ENCODE data around the gene KLRB1. TPM values are rescaled to one million over a fixed set of nuclear protein-coding genes. Genes with fewer than 3 reads are reported as not detected.
"Not testable (repeated sequence)": the region's sequence is repeated elsewhere in the genome, so short reads cannot be mapped to it uniquely, and the experiment has no call there.

The KLRB1 gene
- total and polyA plus RNA-seq, 4 donors = 0.53 to 1.2 (median 0.96) TPM

DNA sequence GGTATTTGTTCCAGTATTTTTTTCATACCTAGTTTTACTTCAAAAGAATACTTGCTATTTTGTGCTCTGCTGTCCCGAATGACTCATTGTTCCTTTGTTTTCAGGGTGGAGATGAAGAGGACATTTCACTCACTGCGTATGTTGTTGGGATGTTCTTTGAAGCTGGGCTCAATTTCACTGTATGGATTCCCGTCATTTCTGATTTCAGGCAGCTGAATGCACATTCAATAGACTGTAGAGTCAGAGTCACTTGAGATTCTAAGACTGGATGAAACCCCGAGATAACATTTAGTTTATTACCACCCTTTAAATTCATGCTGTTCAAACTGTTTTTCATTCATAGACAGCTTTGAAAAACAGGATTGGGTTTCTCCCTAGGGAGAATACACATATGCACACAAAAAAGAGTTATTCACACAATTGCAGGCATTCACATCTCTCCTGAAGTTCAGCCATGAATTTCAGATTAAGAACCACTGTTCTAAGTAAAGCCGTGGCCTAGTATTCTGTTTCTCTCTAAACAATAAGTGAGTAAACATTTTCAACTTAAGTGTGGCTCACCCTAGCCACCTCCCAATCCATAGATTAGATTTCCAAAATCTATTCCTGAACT, 44.8 kb downstream of the KLRB1 start:
- H3K4me3 ChIP-seq (ENCODE audit: low read depth in 1 of 3, low read length in 3 of 3); H3K4me1 ChIP-seq (ENCODE audit: control insufficient read depth in 4 of 4, insufficient read depth in 4 of 4, low read length in 3 of 4): not testable (repeated sequence)

GRCh38 chr12:9545489-9545888, 62.2 kb downstream of the KLRB1 start:
- H3K4me3 ChIP-seq (ENCODE audit: low read depth in 1 of 3, low read length in 3 of 3); H3K4me1 ChIP-seq (ENCODE audit: control insufficient read depth in 4 of 4, insufficient read depth in 4 of 4, low read length in 3 of 4); H3K9me3 ChIP-seq (ENCODE audit: control insufficient read depth in 4 of 4, low read length in 3 of 4); H3K36me3 ChIP-seq (ENCODE audit: control insufficient read depth in 4 of 4, insufficient read depth in 3 of 4, low read depth in 1 of 4, low read length in 3 of 4); H3K27me3 ChIP-seq (ENCODE audit: control insufficient read depth in 4 of 4, insufficient read depth in 4 of 4, low read length in 3 of 4); DNase-seq (ENCODE audit: low spot score); H3K9ac ChIP-seq (ENCODE audit: low read depth in 1 of 2, low read length in 2 of 2); H3K27ac ChIP-seq (ENCODE audit: low read depth in 1 of 2, low read length in 2 of 2): not testable (repeated sequence)
- WGBS = 79% methylated on average over 4 of the region's 4 CpGs

More for the DNA sequence above, 44.8 kb downstream of the KLRB1 start:
- DNase-seq (ENCODE audit: low spot score); H3K36me3 ChIP-seq (ENCODE audit: control insufficient read depth in 4 of 4, insufficient read depth in 3 of 4, low read depth in 1 of 4, low read length in 3 of 4); H3K9me3 ChIP-seq (ENCODE audit: control insufficient read depth in 4 of 4, low read length in 3 of 4); H3K9ac ChIP-seq (ENCODE audit: low read depth in 1 of 2, low read length in 2 of 2); H3K27me3 ChIP-seq (ENCODE audit: control insufficient read depth in 4 of 4, insufficient read depth in 4 of 4, low read length in 3 of 4); H3K27ac ChIP-seq (ENCODE audit: low read depth in 1 of 2, low read length in 2 of 2): not testable (repeated sequence)
- 87% methylated on average over 3 of the region's 5 CpGs for WGBS

Small RNAs within 50 kb of the gene (small RNA-seq; reads per million reads assigned to genes)
- gene AC010186.4 (not detected), gene RNU6-700P (not detected)

Other genes starting within 250 kb of the KLRB1 start
- gene CLEC2D, start 61.8 kb upstream of the KLRB1 start, total RNA-seq = 1 to 10 TPM; 3.1 to 3.7 TPM
- gene CLEC2D, start 61.8 kb upstream of the KLRB1 start, polyA plus RNA-seq = 1 to 10 TPM in 1 of 2 donors, under 1 TPM in 1; 0.16 to 2.8 TPM
- gene CLECL1, start 125.2 kb upstream of the KLRB1 start, total RNA-seq = under 1 TPM; 0.17 to 0.42 TPM
- gene CLECL1, start 125.2 kb upstream of the KLRB1 start, polyA plus RNA-seq = under 1 TPM; 0.33 to 0.36 TPM
- 1 to 10 TPM; 1.8 to 2.7 TPM for gene CD69, start 153.0 kb upstream of the KLRB1 start, total RNA-seq
- 1 to 10 TPM; 1.3 to 1.6 TPM for gene CD69, start 153.0 kb upstream of the KLRB1 start, polyA plus RNA-seq
- 1 to 10 TPM in 1 of 2 donors, under 1 TPM in 1; 0.56 to 1.5 TPM for gene KLRF1, start 219.6 kb upstream of the KLRB1 start, total RNA-seq
- under 1 TPM; 0.18 to 0.96 TPM for gene KLRF1, start 219.6 kb upstream of the KLRB1 start, polyA plus RNA-seq